ENCODE data around the gene DGLUCY.
"Not testable (repeated sequence)": the region's sequence is repeated elsewhere in the genome, so short reads cannot be mapped to it uniquely, and the experiment has no call there.

- not testable (repeated sequence) for TF ChIP-seq POLR2A, TAF1, POLR2AphosphoS5, SPI1, POU2F2 (IDR thresholded peaks at IDR 0.05; ENCODE audit: low read depth, low read length)
These were observed 68.9 kb downstream of the DGLUCY start for GRCh38 chr14:91182753-91183152.

Measured in GM12891 (cell line).